ENCODE data around the gene KIF1B.

KIF1B gene

DNA sequence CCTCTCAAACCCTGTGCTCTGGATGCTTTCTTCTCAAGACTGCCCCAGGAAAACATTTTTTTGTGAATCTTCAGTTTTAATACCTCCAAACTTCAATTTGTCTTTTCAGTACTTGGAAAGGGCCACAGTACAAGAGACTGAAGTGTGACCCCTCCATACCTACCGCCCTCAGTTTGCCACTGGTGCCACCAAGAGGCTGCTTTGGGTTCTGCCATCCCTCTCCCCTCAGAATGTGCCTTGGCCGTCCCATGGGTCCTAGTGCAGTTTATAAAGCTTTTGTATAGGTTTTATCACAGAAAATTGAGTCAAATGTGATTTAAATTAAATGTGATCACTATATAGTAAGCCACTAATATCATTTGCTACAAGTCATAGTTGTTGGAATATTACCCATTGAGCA is 127.7 kb downstream of the KIF1B start:
- DNase-seq (ENCODE audit: low read depth), result peak; percentile 42

DNA sequence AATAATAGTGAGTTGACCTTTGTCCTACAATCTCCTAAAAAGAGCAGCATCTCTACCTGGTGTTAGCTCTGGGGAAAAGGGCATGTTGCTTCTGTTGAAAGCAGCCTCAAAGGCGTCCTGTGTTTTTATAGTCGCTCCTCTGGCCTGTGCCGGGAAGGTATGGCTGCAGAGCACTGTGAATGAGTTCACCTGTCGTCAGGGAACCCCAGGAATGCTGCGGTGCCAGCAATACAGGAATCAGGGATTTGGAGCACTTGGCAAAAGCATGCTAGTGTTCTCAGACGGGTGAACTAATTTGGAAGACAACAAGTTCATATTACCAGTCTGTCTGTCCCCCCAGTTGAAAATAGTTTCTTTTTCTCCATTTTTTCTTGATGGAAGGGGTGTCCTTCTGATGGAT is 128.2 kb downstream of the KIF1B start:
- DNase-seq (ENCODE audit: low read depth), result no peak

DNA sequence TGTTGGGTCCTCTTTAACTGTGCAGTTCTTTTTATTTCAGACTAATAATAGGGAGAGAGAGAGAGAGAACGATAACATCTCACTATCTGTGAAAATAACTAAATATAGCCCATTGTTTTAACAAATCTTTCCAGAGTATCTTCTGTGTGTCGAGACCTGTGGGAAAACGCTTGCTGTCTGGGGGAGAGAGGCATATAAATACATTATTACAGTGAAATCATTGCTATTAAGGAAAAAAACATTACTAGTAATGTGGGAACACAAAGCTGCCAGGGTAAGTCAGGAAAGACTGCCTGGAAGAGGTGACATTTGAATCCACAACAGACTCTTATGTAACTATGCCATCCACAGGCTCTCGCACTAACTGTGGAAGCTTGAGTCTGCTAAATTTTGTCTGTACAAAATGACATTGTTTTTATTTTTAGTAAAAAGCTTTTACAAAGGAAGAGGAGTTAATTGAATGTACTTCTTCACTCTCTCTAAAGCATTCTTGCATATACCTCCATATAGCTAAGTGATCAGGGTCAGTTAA is 128.7 kb downstream of the KIF1B start:
- DNase-seq (ENCODE audit: low read depth), result no peak

DNA sequence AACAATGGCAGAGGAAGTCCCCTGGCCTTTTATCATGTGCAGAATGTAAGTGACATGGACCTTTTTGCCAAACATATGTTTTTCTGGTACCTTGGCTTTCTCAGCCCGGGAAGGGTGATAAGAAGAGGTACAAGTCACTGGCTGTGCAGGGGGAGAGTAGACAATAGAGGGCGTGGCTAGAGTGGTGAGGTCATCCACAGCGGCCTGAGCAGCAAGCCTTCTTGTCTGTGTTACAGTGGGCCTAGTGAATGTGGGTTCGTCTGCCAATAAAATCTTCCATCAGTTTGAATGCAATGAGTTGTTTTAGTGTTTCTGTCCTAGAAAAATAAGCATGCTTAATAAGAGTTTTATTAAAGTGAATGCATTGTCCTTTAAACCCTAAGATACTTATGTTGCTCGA is 129.4 kb downstream of the KIF1B start:
- DNase-seq (ENCODE audit: low read depth), result peak; percentile 61

DNA sequence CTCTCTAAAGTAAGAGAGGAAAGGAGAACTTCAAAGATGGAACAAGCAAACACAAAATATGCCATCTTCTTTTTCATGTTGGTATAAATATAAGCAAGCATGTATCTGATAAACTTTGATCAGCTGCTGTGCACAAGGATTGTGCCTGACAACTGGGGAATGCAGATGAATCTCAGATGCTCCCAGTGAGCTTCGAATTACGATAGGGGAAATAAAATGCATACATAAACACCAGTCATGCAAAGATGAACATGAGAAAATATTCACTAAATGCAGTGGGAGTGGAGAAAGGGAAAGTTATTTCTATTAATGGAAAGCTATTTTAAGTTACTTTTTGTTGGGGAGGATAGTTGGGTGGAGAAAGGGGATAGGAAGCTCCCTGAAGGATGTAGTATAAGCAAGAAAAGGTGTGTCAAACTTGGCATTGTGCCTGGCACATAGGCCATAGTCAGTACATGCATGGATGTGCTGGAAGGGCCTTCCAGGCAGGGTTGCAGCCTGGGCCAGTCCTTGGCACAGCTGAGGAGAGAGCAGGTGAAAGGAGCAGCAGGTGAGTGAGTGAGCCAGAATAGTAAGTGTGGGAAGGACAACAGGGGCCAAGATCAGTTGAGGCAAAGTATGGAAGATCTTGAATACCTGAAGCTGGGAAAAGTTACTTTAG is 130.7 kb downstream of the KIF1B start:
- no peak for DNase-seq (ENCODE audit: low read depth)

DNA sequence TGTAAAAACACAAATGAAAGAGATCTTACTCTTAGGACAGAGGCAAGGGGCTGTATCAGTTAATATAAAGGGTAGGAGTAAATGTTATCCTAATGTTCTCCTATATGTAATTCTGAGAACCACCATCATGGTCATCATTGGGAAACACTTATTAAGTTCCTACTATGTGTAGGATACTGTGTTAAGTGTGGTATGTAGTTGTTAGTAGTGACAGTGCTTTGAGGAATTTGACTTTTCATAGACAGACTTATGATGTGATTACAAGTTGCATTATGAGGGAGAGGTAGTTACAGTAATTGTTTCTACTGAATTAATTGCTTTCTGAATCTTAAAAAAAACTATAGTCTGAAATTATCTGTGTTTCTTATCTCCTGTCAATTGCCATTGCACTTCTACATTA is 136.7 kb downstream of the KIF1B start:
- peak; percentile 9 for DNase-seq (ENCODE audit: low read depth)

DNA sequence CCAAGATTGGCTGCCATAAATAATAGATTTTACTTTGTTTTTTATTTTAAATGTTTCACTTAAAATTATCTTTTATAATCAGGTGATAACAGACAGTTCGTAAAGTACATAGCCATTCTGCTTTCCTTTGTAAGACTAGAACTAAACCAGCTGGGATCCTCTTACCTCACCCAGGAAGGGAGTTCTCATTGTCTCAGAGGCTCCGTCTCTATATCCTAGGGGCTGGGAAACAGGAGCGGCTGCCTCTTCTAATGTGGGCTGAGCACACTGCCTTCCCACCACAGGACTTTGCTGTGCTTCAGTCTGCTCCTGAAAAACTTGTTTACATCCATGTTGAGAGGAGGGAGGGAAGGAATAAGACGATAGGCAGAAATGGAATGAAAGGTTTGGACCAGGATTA is 142.9 kb downstream of the KIF1B start:
- DNase-seq (ENCODE audit: low read depth), result peak; percentile 11

DNA sequence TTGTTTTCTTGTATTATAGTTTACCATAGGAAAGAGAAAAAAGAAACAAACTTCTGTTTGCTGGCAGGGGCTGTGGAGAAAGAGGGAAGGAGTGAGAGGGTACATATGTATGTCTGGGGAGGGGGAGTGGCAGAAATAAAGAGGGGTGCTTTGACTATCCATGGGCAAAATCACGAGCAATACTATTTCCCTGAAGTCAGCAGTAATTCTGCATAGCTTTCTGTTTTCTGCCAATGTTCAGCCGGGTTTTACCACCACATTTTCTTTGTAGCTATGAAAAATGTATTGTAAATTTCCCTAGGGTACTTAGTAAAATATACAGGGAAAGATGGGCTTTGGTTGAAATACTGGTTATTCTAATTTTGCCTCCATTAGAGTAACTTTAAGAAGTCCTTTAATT is 143.3 kb downstream of the KIF1B start:
- DNase-seq (ENCODE audit: low read depth), result no peak

DNA sequence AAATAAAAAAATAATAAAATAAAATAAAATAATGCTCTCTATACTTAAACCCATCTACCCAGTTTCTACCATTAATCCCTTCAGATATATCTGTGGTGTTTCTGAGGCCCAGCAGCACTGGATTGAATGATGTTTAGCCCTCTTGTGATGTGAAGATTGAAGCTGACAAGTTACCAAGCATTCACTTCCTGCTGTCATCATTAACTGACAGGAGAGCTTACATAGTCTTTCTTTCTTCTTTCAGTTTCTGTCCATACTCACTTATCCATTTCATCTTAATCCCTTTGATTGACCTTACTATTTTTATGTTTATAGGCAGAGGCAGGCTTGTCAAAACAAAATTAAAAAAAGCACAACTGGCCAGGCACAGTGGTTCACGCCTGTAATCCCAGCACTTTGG is 149.7 kb downstream of the KIF1B start:
- no peak for DNase-seq (ENCODE audit: low read depth)

DNA sequence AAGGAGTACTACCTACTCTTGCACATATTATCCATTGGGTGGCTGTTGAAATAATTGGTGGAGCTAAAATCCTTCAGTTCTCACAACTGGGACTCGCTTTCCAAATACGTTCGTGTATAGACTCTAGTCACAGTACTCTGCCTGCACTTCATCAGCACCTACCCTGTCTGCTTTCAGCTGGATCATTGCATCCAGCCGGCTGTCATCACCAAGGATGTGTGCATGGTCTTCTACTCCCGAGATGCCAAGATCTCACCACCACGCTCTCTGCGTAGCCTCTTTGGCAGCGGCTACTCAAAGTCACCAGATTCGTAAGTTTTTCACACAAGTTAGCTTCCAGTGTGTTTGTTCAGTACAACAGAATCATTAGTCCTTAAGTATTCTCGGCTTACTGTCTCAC is 151.1 kb downstream of the KIF1B start:
- DNase-seq (ENCODE audit: low read depth), result no peak

DNA sequence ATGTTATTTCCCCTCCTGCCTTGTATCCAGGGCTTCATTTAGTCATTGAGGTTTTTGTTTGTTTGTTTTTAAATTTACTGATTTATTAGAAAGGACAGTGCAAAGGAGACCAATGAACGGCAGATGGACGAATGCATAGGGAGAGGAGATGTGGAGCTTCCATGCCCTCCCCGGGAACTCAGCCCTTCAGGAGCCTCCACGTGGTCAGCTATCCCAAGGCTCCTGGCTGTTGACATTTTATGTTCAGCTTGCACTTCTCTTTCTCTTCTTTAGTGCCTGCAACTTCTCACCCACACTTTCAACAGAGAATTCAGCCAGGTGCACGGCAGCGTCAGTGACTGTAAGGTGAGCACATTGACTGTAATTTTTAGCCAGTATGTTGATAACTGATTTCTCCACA is 157.8 kb downstream of the KIF1B start:
- no peak for DNase-seq (ENCODE audit: low read depth)

DNA sequence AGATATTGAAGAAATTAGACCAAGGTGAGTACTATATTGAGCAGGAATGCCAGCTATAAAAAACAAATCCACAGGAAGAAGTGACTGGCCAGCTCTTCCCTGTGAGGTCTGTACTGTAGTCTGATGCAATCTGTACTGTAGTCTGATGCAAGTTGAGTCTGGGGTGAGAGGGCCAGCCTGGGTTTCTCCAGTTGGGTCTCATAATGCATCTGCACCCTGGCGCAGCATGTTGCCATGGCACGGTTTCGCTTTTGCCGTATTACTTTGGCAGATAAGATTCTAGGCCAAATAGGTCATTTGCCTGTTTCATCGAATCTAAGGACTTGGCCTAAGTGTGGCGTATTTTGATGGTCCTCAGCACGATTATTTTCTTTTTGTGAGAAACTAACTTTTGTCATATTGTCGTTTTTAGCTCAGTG is 164.1 kb downstream of the KIF1B start:
- peak; percentile 38 for DNase-seq (ENCODE audit: low read depth)

DNA sequence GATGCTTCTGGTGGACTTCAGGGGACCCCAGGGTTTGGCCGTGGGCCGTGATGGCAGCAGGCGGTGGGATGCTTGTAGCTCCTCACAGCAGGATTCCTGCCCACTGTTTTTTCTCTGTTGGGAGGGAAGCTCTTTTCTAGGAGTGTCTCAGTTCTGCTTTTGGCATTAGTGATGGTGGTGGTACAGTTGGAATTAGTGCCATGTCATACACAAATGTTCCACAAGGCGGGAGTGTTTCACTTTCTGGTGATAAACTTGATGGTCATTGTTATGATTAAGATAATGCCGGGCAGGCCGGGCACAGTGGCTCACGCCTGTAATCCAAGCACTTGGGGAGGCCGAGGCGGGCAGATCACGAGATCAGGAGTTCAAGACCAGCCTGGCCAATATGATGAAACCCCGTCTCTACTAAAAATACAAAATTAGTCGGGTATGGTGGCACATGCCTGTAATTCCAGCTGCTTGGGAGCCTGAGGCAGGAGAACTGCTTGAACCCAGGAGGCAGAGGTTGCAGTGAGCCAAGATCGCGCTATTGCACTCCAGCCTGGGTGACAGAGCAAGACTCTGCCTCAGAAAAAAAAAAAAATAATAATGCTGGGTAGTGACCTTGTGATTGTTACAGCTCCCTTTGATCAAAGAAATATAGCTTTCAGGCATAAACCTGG is 167.1 kb downstream of the KIF1B start:
- peak; percentile 77 for DNase-seq (ENCODE audit: low read depth)

DNA sequence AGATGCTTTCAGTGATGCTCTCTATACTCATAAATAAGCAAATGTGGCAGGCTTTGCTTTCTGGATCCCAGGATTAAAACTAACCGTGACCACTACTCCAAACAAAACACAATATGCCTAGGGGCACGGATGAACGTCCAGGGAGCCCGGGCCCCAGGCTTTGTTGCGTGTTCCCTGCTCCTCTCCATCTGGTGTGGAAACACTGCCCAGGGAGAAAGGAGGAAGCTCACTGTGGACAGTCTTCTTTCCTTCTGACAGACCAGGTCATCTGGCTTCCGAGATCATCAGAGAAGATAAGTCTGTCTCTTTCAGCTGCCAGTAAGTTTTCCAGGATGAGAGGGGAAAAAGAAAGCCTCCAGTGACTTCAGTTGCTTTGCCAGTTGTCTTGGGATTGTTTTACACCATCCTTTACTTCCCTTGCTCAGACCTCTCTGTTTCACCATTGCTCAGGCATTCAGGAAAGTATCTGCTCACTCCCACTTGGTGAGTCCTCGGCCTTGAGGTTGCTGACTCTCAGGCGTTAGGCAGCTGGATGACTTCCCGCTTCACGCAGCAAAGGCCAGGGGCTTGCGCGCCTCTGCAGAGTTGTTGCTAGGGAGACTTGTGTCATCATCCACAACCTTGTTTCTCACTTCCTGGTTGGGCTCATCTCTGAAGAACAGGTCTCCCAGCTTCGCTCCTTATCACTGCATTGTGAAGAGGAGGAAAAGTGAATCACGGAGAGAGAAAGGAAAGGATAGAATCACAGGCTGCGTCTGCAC is 167.9 kb downstream of the KIF1B start:
- peak; percentile 99 for DNase-seq (ENCODE audit: low read depth)

DNA sequence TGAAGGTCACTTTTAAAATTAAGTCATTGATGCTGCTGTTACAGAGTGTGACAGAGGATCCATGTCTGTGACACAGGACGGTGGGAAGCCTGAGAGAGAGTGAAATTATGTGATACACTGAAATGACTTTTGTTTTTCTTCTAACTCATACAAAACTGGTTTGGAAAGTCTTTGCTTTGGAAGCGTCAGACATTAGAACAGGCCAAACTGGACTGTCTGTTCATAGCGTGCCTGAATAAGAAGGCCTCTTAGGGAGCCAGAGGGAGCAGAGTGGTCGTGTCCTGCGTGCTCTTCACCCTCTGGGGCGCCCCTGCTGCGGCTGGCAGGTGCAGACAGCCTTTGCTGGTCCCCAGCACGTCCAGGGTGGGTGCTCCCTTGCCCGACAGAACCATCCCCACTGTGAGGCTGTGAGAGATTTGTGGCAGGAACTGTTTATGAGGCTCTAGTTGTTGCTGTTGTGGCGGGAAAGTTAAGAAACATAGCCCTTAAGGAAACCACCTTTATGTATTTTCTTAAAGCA is 168.8 kb downstream of the KIF1B start:
- no peak for DNase-seq (ENCODE audit: low read depth)

DNA sequence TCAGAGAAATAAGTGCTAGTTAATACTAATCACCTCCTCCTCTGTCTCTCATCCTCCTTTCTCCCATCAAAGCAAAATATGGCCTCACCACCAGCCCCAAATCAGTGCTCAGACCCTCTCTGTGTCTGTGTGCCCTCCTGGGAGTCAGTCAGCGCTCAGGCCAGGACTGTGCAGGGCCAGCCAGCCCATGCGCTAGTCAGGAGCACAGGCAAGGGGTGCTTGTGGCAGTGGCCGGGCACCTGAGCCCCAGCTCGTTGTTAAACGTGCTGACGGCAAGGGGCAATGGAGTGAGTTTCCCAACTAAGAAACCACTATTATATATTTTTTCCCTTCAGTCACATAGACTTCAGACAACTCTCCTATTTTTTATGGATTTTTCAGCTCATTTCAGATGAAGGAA is 169.3 kb downstream of the KIF1B start:
- DNase-seq (ENCODE audit: low read depth), result no peak

DNA sequence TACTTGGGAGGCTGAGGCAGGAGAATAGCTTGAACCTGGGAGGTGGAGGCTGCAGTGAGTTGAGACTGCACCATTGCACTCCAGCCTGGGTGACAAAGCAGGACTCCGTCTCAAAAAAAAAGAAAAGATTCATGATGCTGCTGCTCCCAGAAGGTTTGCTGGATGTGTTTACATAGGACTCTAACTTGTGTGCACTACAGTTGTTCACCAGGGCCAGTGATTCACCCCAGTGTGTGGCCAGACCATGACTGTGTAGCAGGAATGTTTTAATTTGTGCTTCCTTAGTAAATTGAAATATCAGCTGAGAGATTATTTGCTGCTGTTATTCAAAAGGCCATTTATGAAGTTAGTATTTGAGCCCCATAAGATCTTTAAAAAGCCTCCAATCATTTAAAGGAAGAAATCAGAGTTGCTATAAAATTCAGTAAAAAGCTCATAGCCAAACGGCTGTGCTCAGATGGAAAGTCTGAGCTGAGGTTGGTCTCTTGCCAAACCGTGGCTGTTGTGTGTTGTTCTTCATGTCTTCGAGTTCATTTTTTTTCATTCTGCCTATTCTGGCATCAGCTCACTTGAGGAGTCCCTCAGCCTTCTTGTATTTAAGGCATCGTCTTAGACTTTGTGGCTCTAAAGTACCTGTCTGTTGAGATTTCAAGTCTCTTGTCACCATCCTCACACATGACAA is 170.4 kb downstream of the KIF1B start:
- peak; percentile 86 for DNase-seq (ENCODE audit: low read depth)

DNA sequence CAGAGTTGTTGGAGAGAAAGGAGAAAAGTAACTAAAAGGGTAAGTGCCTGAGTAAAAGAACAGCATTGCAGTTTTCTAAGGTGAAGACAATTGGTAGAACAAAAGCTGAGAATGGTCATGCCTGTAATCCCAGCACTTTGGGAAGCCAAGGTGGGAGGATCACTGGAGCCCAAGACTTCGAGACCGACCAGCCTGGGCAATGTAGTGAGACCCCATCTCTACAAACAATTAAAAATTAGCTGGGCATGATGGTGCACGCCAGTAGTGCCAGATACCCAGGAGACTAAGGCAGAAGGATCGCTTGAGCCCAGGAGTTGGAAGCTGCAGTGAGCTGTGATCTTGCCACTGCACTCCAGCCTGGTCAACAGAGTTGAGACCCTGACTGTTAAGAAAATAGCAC is 173.3 kb downstream of the KIF1B start:
- DNase-seq (ENCODE audit: low read depth), result no peak

DNA sequence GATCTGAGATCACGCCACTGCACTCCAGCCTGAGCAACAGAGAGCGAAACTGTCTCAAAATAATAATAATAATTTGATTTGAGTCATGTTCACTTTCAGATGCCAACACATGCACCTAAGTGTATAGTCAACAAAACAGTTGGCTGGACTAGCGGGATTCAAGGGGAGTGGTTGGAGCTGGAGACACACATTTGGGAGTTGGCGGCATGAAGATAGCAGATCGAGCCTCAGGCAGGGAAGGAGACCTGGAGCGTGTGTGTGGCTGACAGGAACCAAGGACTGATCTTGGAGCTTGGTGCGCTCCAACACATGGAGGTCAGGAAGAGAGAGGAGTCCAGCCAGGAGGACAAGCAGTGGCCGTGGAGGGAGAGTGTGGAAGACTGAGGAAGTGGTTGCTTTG is 173.8 kb downstream of the KIF1B start:
- DNase-seq (ENCODE audit: low read depth), result no peak

DNA sequence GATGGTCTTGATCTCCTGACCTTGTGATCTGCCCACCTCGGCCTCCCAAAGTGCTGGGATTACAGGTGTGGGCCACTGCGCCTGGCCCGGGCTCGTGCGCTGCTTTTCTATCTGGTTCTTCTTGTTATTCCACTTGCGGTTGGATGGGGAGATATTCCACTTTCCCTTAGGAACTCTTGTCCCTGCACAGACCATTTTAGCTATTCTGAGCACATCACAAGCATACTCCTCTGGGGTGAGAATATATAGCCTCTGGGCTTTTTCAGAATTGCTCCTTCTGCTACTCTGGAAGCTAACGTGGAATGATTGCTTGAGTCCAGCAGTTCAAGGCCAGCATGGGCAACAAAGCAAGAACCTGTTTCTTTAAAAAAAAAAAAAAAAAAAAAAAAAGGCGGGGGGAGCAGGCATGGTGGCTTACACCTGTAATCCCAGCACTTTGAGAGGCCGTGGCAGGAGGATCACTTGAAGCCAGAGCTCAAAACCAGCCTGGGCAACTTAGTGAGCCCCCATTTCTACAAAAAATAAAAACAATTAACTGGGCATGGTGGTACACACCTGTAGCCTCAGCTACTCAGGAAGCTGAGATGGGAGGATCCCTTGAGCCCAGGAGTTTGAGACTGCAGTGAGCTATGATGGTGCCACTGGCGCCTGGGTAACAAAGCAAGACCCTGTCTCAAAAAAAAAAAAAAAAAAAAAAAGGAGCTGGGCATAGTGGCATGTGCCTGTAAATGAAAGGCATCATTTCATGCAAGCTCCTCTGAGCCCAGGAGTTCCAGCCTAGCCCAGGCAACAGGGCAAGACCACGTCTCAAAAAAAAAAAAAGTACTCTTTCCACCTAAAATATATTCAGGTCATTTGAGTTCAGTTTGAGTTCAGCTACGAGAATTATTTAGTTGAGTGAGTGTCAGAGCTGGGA is 176.6 kb downstream of the KIF1B start:
- DNase-seq (ENCODE audit: low read depth), result no peak
